HG02610 (cell line): ENCODE results near the gene SBNO2.
A peak's percentile ranks its signal among the peaks of the same experiment; 100 is the strongest.

ENCODE experiments used
- ATAC-seq: cut with Tn5 transposase; IDR thresholded peaks from one replicate; pipeline ENCODE4 v1.9.1; 2021; ENCODE audit warnings: mild to moderate bottlenecking, moderate library complexity; ENCODE audit not compliant: unreplicated experiment

Gene SBNO2

DNA sequence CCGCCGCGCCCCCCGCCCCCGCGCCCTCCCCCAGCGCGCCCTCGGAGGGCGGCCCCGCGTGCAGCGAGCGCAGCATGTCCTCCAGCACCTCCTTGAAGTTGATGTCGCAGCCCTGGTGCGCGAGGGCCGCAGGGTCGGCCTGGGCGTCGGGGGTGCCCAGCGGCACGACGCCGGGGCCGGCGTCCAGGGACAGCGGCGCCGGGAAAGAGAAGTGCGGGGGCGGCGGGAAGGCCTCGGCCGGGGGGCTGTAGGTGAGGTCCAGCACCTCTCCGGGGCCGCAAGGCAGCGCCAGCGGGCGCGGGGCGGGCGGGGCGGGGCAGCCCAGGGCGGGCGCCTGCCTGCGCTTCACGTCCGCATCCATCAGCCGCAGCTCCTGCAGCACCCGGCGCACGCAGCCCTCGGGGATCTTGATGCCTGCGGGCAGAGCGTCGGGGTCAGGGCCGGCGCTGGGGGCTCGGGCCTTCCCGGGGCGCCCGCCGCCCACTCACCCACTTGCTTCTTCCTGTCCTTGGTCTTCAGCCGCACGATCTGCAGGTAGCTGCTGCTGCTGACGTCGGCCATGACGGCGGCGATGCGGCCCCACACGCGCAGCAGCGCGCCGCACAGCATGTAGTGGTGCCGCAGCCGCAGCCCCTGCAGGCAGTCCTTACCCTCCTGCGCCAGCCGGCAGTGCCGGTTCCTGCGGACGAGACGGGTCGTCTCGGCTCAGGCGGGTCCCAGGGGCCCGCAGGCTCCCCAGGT lies 65.6 kb downstream of the SBNO2 start:
- no peak for ATAC-seq

DNA sequence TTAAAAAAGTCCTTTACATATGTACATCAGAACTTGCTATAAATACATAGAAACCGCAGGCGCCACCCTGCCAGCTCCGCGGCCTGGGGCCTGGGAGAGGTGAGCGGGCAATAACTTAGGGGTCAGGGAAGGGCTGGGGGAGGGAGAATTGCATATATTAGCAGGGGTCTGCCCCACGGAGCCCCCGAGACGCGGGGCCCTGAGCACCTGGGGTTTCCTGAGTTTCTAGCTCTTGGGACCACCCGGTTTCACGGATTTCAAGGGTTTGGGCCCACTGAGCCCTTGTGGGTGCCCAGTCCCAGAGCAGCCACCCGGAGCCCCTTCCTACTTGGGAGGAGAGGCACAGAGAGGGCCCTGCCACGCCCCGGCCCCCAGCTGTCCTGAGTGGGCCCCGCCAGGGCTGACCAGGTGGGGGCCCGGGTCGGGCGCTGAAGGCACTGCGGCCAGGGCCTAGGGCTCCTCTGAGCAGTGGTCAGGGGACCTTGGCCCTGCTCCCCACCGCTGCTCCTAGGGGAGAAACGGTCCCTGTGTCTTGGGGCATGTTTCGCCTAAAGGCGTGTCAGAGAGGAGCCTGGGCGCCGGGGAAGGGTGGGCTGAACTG lies 66.3 kb downstream of the SBNO2 start:
- no peak for ATAC-seq

DNA sequence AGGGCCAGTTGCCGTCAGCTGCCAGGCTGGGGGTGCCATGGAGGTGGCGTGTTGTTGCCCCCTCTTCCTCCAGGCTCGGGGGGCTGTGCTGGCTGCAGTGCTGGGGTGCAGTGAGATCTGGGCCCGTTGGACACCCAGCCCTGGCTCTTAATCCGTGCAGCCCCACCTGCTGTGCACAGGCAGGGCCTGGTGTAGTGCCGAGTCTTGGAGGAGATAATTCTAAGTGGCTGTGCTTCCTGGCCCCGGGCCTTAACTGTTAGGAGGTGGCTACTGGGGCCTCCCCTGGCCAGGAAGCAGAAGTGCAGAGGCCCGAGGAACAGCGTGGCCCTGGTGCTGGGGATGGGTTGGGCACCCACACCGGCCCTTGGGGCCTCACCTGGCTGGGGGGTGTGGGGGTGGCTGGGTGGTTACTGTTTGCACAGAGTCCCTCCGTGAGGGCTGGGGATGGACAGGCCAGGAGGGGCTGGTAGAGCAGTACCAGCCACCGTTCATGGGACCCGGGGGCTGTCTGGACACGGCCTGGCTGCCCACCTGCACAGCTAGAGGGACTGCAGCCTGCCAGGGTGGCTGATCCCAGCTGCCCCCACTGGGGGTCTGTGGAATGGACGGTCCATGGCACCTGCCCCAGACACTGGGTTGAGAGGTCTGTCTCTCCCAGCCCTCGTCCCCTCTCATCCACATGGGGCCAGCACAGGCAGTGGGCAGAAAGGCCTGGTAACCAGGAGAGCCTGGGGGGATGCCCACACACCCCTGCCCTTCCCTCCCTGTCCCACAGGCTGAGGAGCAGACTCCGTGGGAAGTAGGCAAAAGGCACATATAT lies 67.0 kb downstream of the SBNO2 start:
- ATAC-seq: no peak

DNA sequence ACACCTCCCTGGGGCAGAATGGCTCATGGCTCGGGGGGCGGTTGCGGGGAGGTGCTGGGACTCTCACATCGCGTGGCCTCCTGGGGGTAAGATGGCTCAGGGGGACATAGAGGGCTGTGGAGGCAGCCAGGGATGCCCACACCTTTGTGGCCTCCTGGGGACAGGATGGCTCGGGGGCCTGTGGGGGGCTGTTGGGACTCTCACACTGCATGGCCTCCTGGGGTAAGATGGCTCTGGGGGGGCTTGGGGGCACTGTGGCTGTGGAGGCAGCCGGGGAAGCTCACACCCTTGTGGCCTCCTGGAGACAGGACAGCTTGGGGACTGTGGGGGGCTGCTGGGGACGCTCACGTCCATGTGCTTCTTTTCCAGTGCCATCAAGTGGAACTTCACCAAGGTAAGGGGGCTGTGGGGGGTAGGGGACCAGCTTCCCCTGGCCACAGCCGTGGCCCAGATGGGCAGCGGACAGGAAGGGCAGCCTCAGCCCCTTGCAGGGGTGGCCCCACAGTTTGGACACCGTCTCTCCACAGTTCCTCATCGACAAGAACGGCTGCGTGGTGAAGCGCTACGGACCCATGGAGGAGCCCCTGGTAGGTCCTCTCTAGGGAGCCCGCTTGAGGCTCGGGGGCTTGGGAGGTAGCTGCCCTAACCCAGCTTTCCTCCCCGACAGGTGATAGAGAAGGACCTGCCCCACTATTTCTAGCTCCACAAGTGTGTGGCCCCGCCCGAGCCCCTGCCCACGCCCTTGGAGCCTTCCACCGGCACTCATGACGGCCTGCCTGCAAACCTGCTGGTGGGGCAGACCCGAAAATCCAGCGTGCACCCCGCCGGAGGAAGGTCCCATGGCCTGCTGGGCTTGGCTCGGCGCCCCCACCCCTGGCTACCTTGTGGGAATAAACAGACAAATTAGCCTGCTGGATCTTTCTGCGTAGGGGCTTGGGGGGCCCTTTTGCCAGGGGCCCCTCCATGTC lies 67.9 kb downstream of the SBNO2 start:
- ATAC-seq: no peak

DNA sequence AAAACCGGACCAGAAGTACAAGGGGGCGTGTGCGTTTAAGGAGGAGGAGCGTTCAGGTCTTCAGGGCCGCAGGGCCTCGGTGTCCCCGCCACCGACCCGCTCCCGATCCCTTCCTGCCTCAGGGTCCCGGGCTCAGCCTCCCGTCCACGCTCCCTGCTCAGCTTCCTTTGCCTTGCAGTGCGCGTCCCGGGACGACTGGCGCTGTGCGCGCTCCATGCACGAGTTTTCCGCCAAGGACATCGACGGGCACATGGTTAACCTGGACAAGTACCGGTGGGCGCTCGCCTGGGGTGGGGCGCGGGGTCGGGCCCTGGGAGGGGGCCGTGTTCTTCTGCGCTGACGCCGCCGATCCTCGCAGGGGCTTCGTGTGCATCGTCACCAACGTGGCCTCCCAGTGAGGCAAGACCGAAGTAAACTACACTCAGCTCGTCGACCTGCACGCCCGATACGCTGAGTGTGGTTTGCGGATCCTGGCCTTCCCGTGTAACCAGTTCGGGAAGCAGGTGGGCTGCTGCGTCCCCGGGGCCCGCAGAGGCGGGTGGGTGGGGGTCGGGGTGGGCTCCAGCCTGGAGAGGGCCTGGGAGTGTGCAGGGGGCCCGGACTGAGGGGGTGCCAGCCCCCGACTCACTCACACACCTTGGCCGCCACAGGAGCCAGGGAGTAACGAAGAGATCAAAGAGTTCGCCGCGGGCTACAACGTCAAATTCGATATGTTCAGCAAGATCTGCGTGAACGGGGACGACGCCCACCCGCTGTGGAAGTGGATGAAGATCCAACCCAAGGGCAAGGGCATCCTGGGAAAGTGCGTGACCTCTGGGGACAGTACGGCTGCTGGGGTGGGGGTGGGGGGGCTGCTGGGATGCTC lies 68.8 kb downstream of the SBNO2 start:
- ATAC-seq: no peak

DNA sequence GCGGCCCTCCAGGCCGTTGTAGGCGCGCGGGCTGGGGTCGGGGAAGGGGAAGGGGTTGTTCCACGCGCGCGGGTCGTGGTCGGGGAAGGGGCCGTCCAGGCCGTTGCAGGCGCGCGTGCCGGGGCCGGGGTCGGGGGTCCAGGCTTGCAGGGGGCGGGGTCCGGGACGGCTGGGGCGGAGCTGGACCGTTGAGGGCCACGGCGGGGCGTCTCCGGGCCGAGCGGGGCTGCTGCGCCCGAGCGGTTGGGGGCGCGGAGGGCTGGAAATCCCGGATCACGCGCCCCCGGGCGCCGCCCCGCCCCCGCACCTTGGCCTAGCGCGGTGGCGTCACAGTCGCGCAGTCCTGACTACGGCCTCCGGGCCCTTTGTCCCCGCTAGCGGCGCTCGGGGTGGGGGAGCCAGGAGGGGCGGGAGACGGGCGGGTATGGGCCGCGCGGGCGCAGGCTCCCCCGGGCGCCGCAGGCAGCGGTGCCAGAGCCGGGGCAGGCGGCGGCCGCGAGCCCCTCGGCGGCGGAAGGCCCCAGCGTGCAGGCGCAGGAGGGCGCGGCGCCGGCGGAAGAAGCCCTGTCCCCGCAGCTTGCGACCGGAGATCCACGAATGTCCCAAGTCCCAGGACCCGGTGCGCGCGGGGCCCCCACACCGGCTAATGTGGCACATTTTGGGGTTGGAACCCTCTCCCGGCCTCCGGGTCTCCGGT lies 69.6 kb downstream of the SBNO2 start:
- peak; percentile 21 for ATAC-seq

DNA sequence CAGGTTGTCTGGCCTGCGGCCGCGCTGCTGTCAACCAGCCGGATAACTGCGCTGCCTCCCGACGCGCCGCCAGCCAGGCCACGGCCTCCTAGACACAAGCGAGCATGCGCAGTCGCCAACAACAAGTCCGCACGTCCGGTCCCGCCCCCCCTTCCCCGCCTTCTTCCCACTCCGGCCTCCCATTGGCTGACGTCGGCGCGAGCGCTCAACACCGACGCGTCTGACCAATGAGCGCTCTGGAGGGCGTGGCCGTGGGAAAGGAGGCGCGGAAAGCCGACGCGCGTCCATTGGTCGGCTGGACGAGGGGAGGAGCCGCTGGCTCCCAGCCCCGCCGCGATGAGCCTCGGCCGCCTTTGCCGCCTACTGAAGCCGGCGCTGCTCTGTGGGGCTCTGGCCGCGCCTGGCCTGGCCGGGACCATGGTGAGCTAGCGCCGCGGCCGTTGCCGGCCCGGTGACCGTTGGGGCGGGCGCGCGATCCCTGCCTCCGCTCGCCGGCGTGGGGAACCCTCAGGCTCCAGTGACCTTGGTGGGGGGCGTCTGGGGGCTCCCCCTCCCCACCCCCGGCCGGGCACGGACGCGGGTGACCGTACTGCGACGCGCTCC lies 70.3 kb downstream of the SBNO2 start, which contains the start of gene GPX4:
GPX4 (plus strand) TSS at position 287 of the 603 bp plus-strand sequence; CDS start at position 337, 50 bp downstream.
- peak; percentile 64 for ATAC-seq

DNA sequence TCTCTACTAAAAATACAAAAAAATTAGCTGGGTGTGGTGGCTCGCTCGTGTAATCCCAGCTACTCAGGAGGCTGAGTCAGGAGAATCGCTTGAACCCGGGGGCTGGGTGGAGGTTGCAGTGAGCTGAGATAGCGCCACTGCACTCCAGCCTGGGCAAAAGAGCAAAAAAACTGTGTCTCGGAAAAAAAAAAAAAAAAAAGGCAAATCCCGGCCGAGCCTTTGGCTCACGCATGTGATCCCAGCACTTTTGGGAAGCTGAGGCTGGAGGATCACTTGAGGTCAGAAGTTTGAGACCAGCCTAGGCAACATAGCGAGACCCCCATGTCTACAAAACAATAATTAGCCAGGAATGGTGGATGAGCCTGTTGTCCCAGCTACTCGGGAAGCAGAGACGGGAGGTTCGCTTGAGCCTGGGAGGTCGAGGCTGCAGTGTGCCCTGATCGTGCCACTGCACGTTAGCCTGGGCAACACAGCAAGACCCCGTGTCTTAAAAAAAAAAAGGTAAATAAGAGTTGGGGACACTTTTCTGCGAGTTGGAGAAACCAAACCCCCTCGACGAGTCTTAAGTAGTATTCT lies 70.8 kb downstream of the SBNO2 start:
- ATAC-seq: no peak

DNA sequence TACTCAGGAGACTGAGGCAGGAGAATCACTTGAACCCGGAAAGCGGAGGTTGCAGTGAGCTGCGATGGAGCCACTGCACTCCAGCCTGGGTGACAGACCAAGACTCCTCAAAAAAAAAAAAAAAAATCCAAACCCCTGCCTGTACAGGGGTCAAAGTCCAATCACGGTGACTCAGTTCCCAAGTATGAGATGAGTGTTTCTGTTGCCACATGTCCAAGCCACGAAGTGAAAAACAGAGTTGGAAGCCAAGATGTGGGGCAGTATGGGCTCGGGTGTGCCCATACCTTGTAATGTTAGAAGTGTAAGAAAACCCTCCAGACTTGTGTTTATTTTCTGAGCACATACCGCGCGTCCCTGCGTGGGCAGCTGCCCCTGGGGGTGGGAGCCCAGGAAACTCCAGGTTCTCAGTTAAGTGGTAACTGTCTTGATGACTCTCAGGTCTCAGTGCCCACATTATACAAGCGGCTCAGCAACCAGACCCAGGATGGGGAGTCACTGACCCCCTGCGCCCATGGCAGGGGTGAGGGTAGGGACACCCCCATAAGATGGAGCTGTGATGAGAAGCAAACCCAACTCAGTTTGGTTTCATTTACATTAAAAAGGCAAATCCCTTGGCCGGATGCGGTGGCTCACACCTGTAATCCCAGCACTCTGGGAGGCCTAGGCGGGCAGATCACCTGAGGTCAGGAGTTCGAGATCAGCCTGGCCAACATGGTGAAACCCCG lies 71.5 kb downstream of the SBNO2 start:
- ATAC-seq: peak; percentile 24

DNA sequence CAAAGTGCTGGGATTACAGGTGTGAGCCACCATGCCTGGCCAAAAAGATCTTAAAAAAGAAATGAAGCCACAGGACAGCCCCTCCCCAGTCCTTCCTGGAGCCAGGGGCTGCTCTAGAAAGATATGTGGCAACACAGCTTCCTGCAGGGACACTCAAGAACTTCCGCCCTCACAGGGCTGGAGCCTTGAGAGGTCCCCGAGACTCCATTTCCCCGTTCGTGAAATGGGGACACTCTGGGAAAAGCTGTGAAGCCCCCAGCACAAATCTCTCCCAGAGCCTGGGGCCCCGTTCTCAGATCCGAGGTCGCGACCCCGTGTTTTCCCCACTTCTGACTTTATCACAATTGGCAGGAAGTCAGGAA lies 72.8 kb downstream of the SBNO2 start:
- ATAC-seq: no peak

DNA sequence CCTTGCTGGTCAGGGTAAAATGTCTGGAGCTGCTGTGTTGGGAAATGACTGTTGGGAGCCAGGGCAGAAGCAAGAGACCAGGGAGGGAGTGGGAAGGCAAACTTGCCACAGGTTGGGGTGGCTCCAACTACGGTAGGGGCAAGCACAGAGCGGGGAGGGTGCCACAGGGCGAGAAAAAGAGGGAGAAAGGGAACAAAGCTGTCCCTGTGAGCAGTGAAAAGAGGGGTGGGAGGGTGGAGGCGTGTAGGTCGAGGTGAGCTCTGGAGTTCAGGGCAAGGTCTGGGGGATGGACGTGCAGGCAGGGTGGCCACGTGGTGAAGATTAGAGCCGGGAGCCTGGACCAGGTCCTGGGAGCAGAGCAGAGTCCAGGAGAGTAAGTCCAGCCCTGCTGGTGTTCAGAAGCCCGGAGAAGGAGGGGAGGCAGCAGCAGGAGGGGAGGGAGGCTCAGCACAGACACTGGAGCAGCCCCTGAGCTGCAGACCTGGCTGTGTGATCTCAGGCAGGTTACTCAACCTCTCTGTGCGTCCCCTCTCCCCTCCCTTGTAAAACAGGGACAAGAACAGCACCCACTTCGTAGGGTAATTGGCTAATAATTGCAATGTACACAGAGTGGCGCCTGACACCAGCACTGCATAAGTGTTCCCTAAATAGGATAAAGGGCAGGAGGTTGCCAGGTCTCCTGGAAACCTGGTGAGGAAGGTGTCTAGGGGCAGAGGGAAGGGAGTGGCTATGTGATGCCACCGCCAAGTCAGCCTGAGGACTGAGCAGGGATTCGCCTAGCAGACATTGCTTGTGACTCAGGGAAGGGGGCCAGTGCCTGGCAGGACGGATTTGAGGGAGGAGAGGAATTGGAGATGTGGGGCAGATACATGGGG lies 75.7 kb downstream of the SBNO2 start:
- ATAC-seq: no peak

DNA sequence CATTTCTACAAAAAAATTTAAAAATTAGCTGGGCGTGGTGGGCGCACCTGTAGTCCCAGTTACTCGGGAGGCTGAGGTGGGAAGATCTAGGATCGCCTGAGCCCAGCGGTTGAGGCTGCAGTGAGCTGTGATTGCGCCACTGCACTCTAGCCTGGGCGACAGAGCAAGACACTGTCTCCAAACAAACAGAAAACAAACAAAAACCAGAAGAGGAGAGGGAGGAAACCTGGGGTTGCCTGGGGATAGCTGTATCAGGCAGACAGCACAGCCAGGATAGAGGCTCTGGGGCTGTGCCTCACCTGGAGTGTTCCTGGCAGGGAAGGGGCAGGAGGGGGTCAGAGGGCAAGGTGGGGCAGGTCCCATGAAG lies 76.3 kb downstream of the SBNO2 start:
- no peak for ATAC-seq

DNA sequence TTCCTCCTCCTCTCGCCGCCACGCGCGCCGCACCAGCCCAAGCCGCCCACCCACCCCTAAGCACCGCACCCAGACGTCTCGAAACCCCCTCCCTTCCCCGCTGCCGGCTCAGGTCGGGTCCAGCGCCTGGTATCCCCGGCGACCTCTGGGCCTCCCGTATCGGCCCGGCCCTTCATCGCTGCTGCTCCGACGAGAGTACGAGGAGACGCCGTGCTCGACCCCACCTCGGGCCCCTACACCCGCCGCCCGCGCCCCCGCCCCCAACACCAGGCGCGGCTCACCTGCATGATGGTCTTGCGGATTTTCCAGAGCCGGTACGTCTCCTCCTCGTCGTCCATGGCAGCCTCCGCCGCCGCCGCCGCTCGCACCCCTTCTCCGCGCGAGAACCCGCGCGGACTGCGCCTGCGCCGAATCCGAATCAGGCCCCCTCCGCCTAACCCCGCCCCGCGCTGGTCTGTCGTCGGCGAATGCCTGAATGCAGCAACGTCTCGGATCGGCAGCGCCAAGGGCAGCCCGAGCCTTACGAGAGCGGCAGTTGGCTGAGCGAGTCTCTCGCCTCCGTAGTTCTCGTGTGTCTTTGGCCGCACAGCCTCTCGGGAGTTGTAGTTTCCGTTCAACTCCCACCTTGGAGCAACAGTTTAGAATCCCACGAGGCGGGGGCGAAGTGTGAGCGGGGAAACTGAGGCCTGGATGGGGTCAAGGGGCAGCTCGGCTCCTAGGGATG lies 78.9 kb downstream of the SBNO2 start, which contains the start of gene POLR2E:
POLR2E (minus strand) TSS at position 398 of the 724 bp plus-strand sequence; CDS start at position 338, 60 bp downstream.
- ATAC-seq: peak; percentile 63

DNA sequence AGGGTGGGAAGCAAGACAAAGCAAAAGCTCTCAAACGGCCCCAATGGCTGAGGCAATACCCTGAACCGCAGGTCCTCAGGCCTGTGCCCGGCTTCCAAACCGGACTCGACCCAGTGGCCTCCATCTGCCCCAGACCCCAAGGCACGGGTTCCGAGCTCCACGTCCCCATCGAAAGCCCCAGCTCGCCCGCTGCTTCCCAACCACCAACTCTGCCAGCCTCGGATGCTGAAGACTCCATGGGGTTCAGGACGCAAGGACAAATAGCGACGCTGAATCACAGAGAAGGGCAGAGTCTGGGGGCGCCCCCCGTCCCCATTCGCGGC lies 79.5 kb downstream of the SBNO2 start:
- no peak for ATAC-seq

DNA sequence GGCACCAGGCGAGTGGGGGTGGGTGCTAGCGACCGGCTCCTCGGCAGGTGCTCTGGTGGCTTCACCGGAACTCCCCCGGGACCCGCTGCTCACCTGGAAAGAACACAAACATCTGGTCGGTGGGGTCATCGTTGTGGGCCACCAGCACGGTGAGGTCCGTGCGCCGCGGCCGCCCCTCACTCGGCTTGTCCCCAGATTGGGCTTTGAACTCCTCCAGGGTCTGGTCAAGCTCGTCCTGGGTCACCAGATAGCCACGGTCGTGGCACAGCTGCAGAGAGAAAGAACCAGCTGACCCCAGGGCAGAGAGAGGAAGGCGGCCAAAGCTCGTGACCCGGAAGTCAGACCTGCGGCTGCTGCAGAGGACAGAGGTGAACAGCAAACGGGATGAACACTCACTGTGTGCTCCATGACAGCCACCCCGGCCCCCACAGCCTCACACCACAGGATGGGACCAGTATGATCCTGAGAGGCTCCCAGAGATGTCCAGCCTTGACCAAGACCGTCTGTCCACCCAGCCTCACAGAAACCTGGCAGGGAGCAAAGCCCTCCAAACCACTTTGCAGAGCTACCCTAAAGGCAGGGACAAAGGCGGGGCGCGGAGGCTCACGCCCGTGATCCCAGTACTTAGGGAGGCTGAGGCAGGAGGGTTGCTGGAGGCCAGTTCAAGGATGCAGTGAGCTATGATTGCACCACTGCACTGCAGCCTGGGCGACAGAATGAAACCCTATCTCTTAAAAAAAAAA lies 80.1 kb downstream of the SBNO2 start:
- ATAC-seq: no peak
